GM15510 (cell line): ENCODE results near the gene PLCG2.

Experiments used
- POLR2A ChIP-seq: IDR thresholded peaks from 3 replicates; pipeline ENCODE4 v1.6.1; 2011; ENCODE audit warnings: borderline replicate concordance; ENCODE audit not compliant: insufficient read length; ENCODE audit errors: extremely low read depth

PLCG2 gene

DNA sequence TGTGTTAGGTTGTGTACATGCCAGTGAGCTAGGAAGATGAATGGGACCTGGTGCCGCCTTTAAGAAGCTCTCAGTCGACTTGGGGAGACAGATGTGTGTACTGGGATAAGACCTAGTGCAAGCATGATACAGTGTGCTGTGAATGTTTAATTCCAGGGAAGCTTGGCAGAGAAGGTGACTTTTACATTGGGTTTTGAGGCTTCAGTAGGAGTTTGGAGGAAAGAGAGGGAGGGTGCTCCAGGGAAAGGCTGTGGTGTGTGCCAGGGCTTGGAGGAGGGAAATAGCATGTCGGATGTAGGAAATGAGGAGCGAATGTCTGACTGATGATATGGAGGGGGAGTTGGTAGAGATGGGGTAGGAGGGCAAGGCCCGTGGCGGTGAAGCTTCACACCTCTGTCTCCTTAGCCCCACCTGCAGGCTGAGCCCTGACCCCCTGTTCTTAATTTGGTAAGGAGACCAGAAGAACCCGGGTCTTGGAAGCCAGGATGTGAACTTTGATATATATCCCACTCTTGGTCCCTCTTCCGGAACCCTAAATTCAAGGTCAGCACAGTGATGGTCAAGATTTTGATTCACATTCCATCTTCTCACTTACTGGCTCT is 76.6 kb downstream of the PLCG2 start:
- TF ChIP-seq POLR2A, result no peak

DNA sequence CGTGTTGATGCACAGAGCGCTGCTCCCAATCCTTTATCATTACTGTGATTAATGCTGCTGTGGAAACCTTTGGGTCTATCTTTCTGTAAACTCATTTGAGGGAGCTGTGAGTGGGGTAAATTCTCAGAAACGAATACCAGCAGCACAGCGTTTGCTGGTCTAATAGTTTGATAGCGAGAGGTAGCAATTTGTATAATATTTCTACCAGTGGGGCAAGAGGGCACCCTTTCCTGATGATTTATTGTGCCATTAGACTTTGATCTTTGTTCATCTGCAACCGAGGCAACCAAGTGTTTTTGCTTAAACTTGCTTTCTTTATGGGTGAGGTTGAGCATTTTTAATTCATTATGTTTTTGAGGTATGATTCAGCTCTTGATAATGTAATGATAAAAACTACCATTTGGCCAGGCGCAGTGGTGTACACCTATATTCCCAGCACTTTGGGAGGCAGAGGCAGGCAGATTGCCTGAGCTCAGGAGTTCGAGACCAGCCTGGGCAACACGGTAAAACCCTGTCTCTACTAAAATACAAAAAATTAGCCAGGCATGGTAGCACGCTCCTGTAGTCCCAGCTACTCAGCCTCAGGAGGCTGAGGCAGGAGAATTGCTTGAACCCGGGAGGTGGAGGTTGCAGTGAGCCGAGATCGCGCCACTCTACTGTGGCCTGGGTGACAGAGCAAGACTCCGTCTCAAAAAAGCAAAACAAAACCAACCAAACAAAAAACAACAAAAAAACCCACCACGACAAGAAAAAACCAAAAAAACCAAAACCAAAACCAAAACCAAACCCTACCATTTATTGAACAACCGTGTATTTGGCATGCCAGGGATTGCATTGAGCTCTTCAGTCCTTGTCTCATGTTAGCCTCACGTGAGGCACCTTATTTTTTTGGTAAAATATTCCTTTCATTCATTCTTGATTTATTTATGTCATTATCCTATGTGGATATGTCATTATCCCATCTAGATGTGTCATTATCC is 81.5 kb downstream of the PLCG2 start:
- no peak for TF ChIP-seq POLR2A

DNA sequence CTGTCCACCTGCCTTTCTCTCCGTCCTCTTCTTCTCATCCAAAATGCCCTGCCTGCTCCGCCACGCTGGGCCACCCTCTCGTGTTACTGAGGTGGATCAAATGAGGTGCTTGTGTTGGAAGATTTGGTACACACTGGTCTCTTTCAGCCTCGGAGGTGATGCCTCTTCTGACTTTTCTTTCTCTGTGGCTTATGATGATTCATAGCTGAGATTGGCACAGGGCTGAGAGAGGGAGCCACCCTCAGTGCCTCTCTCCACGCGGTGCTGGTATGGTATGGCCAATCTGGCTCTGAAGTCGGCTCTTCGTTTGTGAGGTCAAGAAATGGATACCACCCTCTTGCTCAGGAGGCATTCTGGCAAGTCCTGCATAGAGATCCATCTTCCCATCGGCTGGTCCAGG is 82.4 kb downstream of the PLCG2 start:
- no peak for TF ChIP-seq POLR2A

DNA sequence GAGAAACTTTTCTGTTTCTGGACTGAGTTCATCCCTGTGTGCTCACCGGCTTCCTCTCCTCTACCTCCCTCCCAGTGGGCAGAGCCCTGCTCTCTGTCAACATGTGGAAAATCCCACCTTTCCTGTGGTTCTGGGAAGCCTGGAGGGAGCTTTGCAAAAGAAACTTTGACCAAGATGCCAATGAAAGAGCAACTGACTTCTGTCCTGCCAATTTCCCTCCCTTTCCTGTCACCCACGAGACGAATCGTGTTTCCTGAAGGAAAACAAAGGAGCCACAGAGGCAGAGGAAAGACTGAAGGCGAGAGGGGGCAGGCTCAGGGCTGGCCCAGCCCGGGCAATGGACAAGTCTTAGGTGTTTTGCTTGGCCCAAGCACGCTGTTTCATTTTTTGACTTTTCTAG is 82.8 kb downstream of the PLCG2 start:
- TF ChIP-seq POLR2A, result no peak

DNA sequence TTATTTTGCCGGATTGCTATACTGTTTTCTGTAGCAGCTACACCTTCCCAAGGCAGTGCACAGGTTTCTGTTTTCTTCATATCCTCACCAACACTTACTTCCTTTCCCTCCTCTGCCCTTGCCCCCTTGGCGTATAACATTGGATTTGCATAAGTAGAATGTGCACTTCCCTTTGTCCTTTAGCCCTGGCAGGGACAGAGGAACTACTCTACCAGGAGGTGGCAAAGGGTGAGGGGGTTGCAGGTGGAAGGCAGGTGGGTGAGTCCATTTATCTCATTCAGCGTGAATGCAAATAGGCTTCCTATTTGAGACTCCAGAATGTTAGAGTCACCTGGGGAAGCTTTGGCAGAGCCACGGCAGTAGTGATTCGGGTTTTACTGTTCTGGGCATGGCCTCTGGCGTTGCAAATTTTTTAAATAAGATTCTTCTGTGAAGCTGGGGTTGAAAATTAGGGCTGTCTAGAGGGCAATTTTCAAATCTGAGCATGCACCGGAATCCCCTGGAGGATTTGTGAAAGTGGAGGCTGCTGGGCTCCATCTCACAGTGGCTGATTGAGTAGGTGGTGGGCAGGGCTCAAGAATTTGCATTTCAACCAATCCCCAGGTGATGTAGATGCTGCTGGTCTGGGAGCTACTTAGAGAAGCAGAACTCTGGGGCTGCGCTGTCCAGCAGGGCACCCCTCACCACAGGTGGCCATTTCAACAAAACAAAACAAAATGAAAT is 84.7 kb downstream of the PLCG2 start:
- no peak for TF ChIP-seq POLR2A

DNA sequence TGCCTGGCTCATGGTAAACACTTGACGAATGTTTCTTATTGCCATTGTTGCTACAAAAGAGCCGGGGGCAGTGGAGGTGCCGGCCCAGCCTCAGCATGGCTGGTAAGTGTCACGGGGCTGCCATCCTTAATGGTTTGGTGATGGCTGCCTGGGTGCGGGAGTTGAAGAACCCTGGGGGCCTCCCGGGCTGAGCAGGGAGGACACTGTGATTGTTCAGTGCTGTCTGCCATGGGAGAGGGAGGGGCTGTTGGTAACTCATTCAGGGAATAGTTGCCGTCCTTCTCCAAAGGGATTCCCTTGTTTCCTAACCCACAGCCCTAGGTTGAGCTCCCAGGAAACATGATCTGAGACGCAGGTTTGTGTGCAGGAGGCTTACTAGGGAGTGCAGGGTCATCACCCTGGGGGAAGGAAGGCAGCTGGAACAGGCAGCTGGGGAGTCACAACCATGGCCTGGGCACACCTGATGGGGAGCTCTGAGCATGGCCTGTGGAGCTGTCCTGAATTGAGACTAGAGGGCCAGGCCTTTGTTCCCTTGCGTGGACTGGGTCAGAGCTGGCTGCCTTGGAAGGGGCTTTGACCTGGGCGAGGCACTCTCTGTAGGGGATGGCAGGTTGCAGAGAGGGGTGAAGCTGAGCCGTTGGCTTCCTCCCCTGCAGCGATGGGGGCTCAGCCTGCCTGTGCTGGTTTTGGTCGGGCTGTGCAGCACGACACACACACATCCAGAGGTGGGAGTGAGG is 85.7 kb downstream of the PLCG2 start:
- TF ChIP-seq POLR2A, result no peak

DNA sequence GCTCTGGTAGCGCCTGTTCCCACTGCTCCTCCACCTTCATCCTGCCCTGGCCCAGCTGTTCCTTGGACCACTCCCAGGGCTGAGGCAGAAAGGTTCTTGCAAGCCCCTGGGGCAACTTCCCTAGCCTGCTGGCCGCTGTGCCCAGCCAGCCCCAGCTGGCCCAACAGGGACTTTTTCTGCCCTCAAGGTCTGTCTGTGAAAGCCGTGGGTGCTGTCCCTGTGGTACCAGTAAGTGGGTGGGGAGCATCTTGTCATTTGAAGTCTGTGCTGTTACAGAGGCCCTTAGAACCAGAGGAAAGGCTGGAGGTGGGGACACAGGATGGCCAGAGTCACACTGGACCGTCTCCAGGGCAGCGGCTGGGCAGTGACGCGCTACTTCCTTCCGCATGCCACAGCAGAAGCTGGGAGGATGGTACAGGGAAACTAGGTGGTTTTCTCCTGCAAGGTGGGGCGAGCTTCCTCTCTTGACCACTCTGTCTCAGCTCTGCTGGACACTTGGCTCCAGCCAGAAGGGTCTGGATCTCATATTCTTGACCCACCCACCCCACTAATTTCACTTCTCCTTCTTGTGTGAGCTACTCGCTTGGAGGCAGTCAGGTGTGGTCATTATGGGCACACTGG is 87.8 kb downstream of the PLCG2 start:
- TF ChIP-seq POLR2A, result no peak

DNA sequence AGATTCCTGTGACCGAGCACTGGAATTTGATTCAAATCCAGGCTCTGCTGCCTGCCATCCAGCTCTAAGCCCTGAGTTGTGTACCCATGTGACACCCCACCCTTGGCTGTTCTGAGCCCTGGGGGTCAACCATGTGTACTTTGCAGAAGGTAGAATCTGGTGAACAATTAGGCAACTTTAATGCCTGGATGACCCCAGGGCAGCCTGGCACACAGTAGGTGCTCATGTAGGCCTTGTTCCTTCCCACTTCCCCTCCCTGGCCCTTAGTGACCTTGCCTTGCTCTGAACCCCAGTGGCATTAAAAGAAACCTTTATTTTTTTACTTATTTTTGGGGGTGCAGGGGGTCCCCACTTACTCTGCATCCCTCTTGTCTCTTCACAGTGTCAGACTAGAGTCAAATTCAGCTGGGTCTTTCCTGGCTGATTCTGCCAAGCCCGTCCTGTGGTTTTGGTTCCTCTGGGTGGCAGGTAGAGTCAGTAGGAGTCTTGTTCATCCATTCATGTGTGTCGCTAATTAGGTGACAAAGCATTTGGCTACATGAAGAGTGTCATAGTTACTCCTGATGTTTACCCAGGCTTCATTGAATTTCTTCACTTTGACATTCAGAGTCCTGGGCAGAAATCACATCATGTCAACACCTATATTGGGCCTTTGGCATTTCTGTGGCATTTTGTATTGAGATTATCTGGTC is 89.1 kb downstream of the PLCG2 start:
- no peak for TF ChIP-seq POLR2A

DNA sequence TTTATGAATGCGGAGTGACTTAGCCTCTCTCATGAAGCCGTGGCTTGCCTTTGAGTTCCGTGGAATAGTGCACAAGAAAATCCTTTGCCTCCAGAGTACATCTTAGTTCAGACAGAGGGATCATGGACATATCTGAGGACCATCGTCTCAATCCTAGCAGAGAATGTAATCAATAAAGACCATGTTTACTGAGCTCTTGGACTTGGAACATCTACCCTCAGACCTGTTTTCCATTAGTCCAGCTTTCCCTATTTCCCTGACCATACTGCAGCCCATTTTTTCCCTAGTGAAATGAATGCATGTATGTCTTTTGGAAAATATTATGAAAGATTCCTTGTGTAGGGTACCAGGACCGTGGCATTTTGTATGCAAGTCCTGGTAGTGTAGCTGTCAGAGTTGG is 90.2 kb downstream of the PLCG2 start:
- TF ChIP-seq POLR2A, result no peak

DNA sequence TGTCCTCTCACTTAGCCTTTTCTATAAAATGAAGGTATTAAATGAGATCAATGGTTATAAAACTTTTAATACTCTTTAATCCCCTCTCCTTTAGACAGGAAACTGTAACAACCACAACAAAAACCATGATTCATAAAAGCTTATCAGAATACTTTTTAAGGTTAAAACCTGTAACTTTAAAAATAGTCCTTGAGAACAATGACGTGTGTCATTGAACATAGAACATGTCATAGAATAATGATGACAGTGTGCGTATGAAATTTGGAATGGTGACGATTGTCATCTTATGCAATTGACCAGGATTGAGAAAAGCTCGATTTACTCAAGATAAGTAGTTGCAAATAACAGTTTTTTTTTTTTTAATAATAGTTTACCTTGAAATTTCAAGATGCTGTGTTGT is 94.1 kb downstream of the PLCG2 start:
- TF ChIP-seq POLR2A, result no peak

DNA sequence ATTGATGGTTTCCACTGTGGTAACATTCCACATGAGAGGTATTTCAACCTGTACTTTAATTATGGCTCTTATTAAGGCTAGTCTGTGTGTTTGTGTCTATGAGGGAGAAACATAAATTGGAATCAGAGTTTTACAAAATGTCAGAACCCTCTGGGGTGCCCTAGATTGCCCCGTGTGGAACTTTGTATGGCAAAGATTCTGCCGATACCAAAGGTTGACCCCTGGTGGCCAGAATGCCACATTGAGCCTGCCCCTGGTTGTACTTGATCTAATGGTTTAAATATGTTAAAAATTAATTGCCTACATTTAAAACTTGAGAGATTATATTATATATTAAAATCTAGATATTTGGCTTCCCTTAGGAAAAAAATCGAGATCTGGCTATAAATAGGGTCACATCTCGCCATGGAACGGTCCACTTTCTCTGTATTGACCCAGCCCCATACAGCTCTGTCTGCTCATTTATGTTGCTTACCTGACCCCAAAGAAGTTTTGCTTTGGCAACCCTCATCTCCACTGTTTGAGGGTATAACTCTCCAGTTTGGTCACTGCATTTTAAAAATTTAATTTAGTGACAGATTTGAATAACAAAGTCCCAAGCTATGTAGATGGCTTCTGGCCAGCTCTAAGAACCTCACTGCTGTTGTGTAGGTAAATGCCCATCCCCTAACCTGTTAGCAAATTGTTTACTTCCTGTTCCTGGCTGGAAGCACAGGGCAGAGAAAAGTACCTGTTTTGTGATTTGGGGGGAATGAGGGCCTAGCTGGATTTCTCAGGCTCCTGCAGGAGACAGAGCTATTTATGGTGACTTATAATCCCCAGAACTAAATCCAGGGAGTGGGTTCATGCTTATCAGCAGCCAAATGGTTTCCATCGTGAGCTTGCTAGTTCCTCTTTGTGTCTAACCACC is 95.0 kb downstream of the PLCG2 start:
- TF ChIP-seq POLR2A, result no peak

DNA sequence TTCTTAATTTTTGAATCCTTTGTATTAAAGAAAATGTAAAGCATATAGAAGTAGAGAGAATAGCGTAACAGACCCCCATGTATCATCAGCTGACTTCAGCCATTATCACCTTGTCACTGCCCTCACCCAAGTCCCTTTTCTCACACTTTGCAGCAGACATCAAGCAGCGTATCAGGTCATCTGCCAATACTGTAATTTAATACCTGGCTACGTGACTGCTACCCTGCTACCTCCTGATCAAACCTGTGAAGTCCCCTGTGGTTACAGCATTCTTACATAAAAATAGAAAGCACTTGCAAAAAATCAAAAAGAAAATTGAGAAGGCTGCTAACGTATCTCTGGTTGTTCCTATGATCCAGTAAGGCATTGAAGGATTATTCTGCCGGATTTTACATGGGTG is 96.4 kb downstream of the PLCG2 start:
- no peak for TF ChIP-seq POLR2A

DNA sequence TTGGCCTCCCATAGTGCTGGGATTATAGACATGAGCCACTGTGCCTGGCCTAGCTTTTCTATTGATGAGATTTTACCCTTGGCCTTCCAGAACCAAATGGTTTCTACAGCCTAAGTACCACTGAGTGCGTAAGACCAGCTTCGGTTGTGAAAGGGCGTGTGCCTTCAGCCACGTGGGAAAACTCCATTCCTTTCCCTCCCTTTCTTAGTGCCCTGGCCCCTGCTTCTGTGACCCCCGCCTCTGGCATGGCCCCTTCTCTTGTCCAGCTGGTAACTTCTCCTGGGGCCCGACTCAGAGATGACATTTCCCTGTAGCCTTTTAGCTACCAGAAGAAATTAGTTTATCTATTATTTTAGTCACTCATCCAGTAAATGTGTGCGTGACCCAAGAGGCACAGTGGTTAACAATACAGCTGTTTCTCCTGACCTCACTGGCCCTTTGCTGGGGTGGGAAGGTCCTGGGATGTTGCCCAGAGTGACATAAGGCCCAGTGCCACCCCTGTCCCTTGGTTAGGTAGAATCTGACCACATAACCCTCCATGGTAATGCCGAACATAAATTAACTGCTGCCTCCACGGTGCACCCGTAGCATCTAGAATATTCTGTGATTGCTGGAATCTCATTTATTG is 97.3 kb downstream of the PLCG2 start:
- no peak for TF ChIP-seq POLR2A

DNA sequence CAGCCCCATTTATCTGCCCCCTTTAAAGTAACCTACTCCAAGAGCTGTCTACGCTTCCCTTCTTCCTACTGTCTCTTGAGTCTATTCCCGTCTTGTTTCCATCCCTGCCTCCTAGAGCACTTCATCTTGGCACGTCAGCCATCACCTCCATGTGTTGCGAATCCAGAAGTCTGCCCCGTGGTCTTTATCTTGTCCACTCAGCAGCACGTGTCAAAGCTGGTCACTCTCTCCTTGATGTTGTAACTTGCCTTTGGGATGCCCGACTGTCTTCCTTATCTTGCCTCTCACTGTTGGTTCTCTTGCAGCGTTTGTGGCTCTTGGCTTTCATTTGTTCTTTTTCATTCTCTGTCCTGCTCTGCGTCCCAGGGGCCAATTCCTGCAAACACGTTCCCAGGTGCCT is 99.4 kb downstream of the PLCG2 start:
- TF ChIP-seq POLR2A, result no peak
